Neural cell (in vitro differentiated cells): ENCODE results near the gene ASRGL1. TPM values are rescaled to one million over a fixed set of nuclear protein-coding genes. Genes with fewer than 3 reads are reported as not detected.
A peak's percentile ranks its signal among the peaks of the same experiment; 100 is the strongest.

Source experiments
- H2AFZ ChIP-seq: fragments of 200-600, 300-800 bp; sonication (generic), shearing (Covaris generic); 2 replicates; pipeline ENCODE4 v1.6.0; 2014; ENCODE audit warnings: low read depth, mild to moderate bottlenecking, antibody characterized with exemption, low read length, moderate library complexity
- H3F3A ChIP-seq: fragments of 200-600 bp; shearing (Covaris generic); 2 replicates; pipeline ENCODE4 v1.6.1; 2016; ENCODE audit warnings: mild to moderate bottlenecking, moderate library complexity, mixed read lengths, antibody characterized with exemption, low read length; ENCODE audit not compliant: insufficient read depth, poor library complexity, severe bottlenecking
- H3K27ac ChIP-seq: fragments of 200-600, 300-800 bp; sonication (generic), shearing (Covaris generic); 2 replicates; pipeline ENCODE4 v1.5.1; 2014; ENCODE audit warnings: mild to moderate bottlenecking, low read length, moderate library complexity
- H3K27me3 ChIP-seq: fragments of 300-800, 200-600 bp; sonication (generic), shearing (Covaris generic); 2 replicates; pipeline ENCODE4 v1.6.0; 2014; ENCODE audit warnings: mild to moderate bottlenecking, low read depth, low read length, moderate library complexity; ENCODE audit not compliant: insufficient read depth
- H3K36me3 ChIP-seq: fragments of 300-800, 200-600 bp; sonication (generic), shearing (Covaris generic); 2 replicates; pipeline ENCODE4 v1.5.1; 2014; ENCODE audit warnings: mild to moderate bottlenecking, antibody characterized with exemption, low read length, moderate library complexity; ENCODE audit not compliant: insufficient read depth
- H3K4me2 ChIP-seq: fragments of 300-800, 200-600 bp; sonication (generic), shearing (Covaris generic); 2 replicates; pipeline ENCODE4 v1.6.0; 2014; ENCODE audit warnings: mild to moderate bottlenecking, low read length
- H3K4me3 ChIP-seq: fragments of 300-800, 200-600 bp; sonication (generic), shearing (Covaris generic); 2 replicates; pipeline ENCODE4 v1.5.1; 2014; ENCODE audit warnings: mild to moderate bottlenecking, low read length, moderate library complexity
- H3K79me2 ChIP-seq: fragments of 200-600 bp; shearing (Covaris generic); replicated peaks from 2 replicates; pipeline ENCODE4 v1.6.0; 2014; ENCODE audit warnings: mild to moderate bottlenecking, low read length, moderate library complexity; ENCODE audit not compliant: insufficient read depth
- H3K9ac ChIP-seq: fragments of 300-800, 200-600 bp; sonication (generic), shearing (Covaris generic); 2 replicates; pipeline ENCODE4 v1.6.1; 2016; ENCODE audit warnings: mild to moderate bottlenecking, low read length, mixed read lengths
- H3K9me2 ChIP-seq: fragments of 200-600 bp; shearing (Covaris generic); 2 replicates; pipeline ENCODE4 v1.6.1; 2016; ENCODE audit warnings: mild to moderate bottlenecking, low read length, mixed read lengths; ENCODE audit not compliant: insufficient read depth
- H3K9me3 ChIP-seq: fragments of 200-600, 300-800 bp; sonication (generic), shearing (Covaris generic); 2 replicates; pipeline ENCODE4 v1.6.1; 2016; ENCODE audit warnings: mild to moderate bottlenecking, mixed run types, low read length, moderate library complexity, mixed read lengths
- H4K20me1 ChIP-seq: fragments of 200-600 bp; shearing (Covaris generic); 2 replicates; pipeline ENCODE4 v1.6.1; 2016; ENCODE audit warnings: mild to moderate bottlenecking, mixed run types; ENCODE audit not compliant: insufficient read depth
- CTCF ChIP-seq: fragments of 450-650 bp; IDR thresholded peaks from 2 replicates; pipeline ENCODE4 v1.5.1; 2014; ENCODE audit warnings: antibody characterized with exemption, mild to moderate bottlenecking, moderate library complexity; ENCODE audit not compliant: poor library complexity, severe bottlenecking
- EP300 ChIP-seq: fragments of 450-650 bp; conservative IDR thresholded peaks from 2 replicates; pipeline ENCODE4 v1.6.1; 2014; ENCODE audit warnings: antibody characterized with exemption, mild to moderate bottlenecking, moderate library complexity; ENCODE audit not compliant: poor library complexity, severe bottlenecking
- EZH2 ChIP-seq: fragments of 200-600, 300-800 bp; shearing (Covaris generic), sonication (generic); IDR thresholded peaks from 2 replicates; pipeline ENCODE4 v1.6.1; 2014; ENCODE audit warnings: antibody characterized with exemption, low read length, borderline replicate concordance, mild to moderate bottlenecking; ENCODE audit not compliant: insufficient read depth, poor library complexity, severe bottlenecking
- MXI1 ChIP-seq: fragments of 450-650 bp; conservative IDR thresholded peaks from 2 replicates; pipeline ENCODE4 v1.6.1; 2014; ENCODE audit warnings: antibody characterized with exemption, mild to moderate bottlenecking; ENCODE audit not compliant: poor library complexity, severe bottlenecking
- POLR2AphosphoS5 ChIP-seq: IDR thresholded peaks from 2 replicates; pipeline ENCODE4 v1.6.1; 2012
- RAD21 ChIP-seq: fragments of 450-650 bp; conservative IDR thresholded peaks from 2 replicates; pipeline ENCODE4 v1.6.1; 2014; ENCODE audit warnings: antibody characterized with exemption, mild to moderate bottlenecking, moderate library complexity
- REST ChIP-seq: IDR thresholded peaks from 2 replicates; pipeline ENCODE4 v1.6.1; 2012; ENCODE audit warnings: borderline replicate concordance
- SMC3 ChIP-seq: fragments of 450-650 bp; conservative IDR thresholded peaks from 2 replicates; pipeline ENCODE4 v1.6.1; 2014; ENCODE audit warnings: antibody characterized with exemption, mild to moderate bottlenecking, moderate library complexity; ENCODE audit not compliant: poor library complexity
- TAF1 ChIP-seq: IDR thresholded peaks from 2 replicates; pipeline ENCODE4 v1.6.1; 2012; ENCODE audit warnings: low read depth
- polyA minus RNA-seq: library from RNA; depleted of rRNA, polyadenylated mRNA; stranded (reverse); fragments of >200 nt; gene quantifications from 2 replicates; pipeline ENCODE4 v1.2.3, GENCODE V29; 2014
- polyA plus RNA-seq: library from polyadenylated mRNA; depleted of rRNA; stranded (reverse); fragments of >200 nt; gene quantifications from 2 replicates; pipeline ENCODE4 v1.2.3, GENCODE V29; 2014

The ASRGL1 gene
- polyA plus RNA-seq: 129 and 141 TPM in 2 replicates
- 67.4 and 76.3 TPM in 2 replicates for polyA minus RNA-seq

GRCh38 chr11:62337303-62338181 lies at the start of gene ASRGL1:
Gene ASRGL1, plus strand, starts transcription at chr11:62337448. Its CDS starts 530 bp downstream, at chr11:62337978.
- H3K36me3 ChIP-seq: peaks cover 6% of the 10 kb centered on the region
- peak within 1 kb of the TSS; percentile 76 for H3K27ac ChIP-seq
- TF ChIP-seq TAF1 (no peak), MXI1 (peak; percentile 37), CTCF (no peak), RAD21 (no peak), SMC3 (no peak), POLR2AphosphoS5 (peak; percentile 84), REST (peak; percentile 20), EP300 (no peak), EZH2 (no peak)
- H2AFZ ChIP-seq: peak within 1 kb of the TSS; percentile 93
- H3F3A ChIP-seq: no peaks in the 10 kb centered on the region
- peak within 1 kb of the TSS; percentile 82 for H3K4me3 ChIP-seq
- H3K79me2 ChIP-seq: no peaks in the 10 kb centered on the region
- no peaks in the 10 kb centered on the region for H4K20me1 ChIP-seq
- peak within 1 kb of the TSS; percentile 51 for H3K4me2 ChIP-seq
- H3K9me2 ChIP-seq: no peaks in the 10 kb centered on the region
- no peaks in the 10 kb centered on the region for H3K27me3 ChIP-seq
- no peaks in the 10 kb centered on the region for H3K9me3 ChIP-seq
- peak within 1 kb of the TSS; percentile 85 for H3K9ac ChIP-seq

- H3K4me2 ChIP-seq: no peak overlapping the region
Observed at GRCh38 chr11:62295504-62295903, 41.7 kb upstream of the ASRGL1 start.

More at GRCh38 chr11:62295504-62295903, 41.7 kb upstream of the ASRGL1 start:
- H3F3A ChIP-seq: no peaks in the 10 kb centered on the region
- H3K79me2 ChIP-seq: no peaks in the 10 kb centered on the region
- no peaks in the 10 kb centered on the region for H4K20me1 ChIP-seq
- H3K9me2 ChIP-seq: no peaks in the 10 kb centered on the region
- H3K4me3 ChIP-seq: no peak overlapping the region
- TF ChIP-seq MXI1: no peak
- TF ChIP-seq EP300: no peak
- TF ChIP-seq CTCF: no peak
- TF ChIP-seq POLR2AphosphoS5: no peak
- no peak for TF ChIP-seq REST
- no peak for TF ChIP-seq TAF1
- TF ChIP-seq RAD21: no peak
- no peak for TF ChIP-seq EZH2
- no peak for TF ChIP-seq SMC3
- no peak overlapping the region for H2AFZ ChIP-seq
- no peaks in the 10 kb centered on the region for H3K9me3 ChIP-seq
- no peak overlapping the region for H3K27ac ChIP-seq
- no peaks in the 10 kb centered on the region for H3K27me3 ChIP-seq
- no peaks in the 10 kb centered on the region for H3K36me3 ChIP-seq
- no peak overlapping the region for H3K9ac ChIP-seq
